ENCODE results near the gene TKFC.

DNA sequence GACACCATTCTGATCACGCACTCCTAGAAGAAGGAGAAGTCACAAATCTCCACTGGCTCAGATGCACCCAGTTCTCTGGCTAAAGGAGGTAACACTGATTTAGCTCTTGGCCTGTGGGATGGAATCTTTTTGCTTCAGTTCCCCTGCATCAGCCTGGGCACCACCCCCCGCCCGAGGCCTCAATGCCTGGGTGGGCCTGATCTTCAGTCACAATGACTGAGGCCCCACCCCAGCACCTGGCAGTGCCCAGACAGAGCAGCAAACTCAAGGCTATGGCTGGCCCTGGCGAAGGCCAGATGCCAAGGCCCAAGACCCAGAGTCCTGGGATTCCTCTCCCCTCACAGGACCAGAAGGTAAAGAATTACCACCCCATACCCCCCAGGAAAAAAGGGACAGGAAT, 23.7 kb downstream of the TKFC start:
- TF ChIP-seq, protein P1, sequence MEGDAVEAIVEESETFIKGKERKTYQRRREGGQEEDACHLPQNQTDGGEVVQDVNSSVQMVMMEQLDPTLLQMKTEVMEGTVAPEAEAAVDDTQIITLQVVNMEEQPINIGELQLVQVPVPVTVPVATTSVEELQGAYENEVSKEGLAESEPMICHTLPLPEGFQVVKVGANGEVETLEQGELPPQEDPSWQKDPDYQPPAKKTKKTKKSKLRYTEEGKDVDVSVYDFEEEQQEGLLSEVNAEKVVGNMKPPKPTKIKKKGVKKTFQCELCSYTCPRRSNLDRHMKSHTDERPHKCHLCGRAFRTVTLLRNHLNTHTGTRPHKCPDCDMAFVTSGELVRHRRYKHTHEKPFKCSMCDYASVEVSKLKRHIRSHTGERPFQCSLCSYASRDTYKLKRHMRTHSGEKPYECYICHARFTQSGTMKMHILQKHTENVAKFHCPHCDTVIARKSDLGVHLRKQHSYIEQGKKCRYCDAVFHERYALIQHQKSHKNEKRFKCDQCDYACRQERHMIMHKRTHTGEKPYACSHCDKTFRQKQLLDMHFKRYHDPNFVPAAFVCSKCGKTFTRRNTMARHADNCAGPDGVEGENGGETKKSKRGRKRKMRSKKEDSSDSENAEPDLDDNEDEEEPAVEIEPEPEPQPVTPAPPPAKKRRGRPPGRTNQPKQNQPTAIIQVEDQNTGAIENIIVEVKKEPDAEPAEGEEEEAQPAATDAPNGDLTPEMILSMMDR (IDR thresholded peaks at IDR 0.05): no peak
- TF ChIP-seq POLR2A (IDR thresholded peaks at IDR 0.05) (no peak), POLR2AphosphoS5 (IDR thresholded peaks at IDR 0.05) (no peak)
